Activated CD4-positive, CD25-positive, alpha-beta regulatory T cell (primary cell): ENCODE measurements around the gene CPED1.
"Not testable (repeated sequence)": the region's sequence is repeated elsewhere in the genome, so short reads cannot be mapped to it uniquely, and the experiment has no call there.

ENCODE experiments used
- DNase-seq, 4 experiments: peaks; one replicate each; lab custom pipeline; 2025; lab: John Stamatoyannopoulos, UW

Gene CPED1

DNA sequence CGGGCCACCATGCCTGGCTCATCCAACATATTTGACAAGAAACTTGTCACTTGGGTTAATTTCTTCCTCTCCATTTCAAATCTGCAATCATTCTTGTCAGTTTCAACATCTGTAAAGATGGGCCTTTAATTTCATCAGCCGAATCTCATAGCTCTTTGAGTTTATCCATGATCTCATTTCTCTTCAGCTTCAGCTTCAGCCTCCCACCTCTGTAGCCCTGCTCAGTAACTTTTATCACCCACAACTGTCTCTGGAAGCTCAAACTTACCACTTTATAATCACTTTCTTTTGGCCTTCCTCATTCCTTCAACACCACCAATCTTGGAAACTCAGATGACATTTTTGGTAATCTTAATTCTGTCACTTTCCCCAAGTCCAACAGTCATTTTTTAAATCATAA, 83.2 kb downstream of the CPED1 start:
- no peak for DNase-seq

DNA sequence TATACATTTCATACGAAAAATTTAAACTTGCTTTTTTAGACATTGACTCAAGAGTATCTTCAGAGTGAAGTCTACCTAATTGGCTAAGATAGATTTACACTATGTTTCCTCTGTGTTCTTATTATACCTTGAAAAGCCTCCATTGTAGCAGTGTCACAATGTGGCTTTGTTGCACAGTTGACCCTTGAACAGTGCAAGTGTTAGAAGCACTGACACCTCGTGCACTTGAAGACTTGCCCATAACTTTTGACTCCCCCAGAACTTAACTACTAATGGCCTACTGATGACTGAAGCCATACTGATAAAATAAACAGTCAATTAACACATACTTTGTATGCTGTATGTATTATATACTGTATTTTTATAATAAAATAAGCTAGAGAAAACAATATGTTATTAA, 84.3 kb downstream of the CPED1 start:
- DNase-seq = no peak

DNA sequence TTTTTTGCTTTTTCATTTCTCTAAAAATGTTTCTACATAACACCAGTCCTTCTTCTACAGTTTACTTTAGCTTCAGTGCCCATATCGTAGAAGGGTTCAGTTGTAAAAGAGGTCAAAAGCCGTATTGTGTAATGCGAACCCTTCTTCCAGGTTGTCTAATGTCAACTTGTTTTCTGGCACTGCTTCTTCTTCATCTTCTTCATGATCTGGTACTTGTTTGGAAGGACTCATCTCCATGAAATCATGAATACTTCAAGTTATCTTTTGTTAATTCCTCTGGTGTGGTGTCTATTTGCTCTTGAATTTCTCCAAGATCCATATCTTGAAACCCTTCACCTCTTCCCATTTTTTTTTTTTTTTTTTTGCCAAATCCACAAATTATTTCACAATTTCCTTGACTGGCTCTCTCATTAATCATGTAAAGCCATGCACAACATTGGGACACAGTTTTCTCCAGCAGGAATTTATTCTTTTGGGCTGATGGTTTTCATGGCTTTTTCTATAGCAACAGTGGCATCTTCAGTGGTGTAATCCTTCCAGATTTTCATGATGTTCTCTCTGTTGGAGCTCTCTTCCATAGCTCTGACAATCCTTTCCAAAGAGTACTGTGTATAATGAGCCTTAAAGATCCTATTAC, 85.1 kb downstream of the CPED1 start:
- DNase-seq = no peak

- not testable (repeated sequence) for DNase-seq
Observed at GRCh38 chr7:121075424-121075841, 86.9 kb downstream of the CPED1 start.

GRCh38 chr7:121075952-121076349, 87.4 kb downstream of the CPED1 start:
- DNase-seq = no peak

- no peak for DNase-seq
Observed at GRCh38 chr7:121076350-121077164, 88.0 kb downstream of the CPED1 start.

- DNase-seq = no peak
Observed at GRCh38 chr7:121077165-121077630, 88.7 kb downstream of the CPED1 start.

DNA sequence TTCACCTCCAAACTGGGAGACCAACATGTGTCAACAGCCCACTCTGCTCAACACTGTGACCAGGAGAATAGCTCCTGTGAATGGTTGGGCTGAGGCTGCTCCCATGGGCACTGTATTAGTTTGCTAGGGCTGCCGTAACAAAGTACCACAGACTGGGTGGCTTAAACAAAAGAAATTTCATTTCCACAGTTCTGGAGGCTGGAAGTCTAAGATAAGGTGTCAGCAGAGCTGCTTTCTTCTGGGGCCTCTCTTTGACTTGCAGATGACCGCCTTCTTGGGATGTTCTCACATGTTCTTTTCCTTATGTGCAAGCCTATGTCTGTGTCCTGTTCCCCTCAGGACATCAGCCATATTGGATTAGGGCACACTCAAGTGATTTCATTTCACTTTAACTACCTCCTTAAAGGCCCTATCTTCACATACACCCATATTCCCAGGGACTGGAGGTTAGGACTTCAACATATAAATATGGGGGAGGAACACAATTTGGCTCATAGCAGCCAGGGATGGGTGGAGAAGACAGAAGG, 90.3 kb downstream of the CPED1 start:
- DNase-seq = no peak

DNA sequence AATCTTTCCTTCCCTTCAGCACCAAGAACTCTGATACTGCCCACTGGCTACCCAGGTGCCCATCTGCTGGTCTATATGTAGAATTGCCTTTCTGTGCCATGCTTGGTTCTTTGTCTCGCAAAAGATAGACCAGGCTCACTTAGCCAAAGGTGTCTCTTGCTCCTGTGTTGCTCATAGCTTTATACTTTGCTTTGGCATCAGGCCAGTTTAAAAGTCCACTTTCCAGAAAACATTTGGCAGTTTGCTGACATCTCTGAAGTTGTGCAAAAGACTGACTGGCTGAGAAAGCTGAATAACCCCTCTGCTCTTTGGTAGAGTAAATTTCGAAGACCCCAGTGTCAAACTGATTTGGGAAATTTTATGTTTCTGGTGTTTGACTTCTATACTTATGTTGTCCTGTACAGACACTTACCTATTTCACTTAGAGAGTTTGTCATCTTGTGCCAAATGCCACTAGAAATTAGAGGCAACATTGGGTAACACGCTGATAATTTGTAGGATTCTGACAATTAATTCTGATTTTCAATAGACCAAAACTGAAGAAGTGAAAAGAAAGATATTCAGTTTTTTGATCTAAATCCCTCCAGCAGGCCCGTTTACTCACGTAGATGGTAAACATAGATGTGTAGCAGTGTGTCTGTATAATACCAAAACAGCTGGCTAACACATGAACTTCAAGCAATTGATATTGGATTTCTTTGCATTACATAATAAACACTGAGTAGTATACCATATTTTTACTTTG, 91.1 kb downstream of the CPED1 start:
- no peak for DNase-seq

DNA sequence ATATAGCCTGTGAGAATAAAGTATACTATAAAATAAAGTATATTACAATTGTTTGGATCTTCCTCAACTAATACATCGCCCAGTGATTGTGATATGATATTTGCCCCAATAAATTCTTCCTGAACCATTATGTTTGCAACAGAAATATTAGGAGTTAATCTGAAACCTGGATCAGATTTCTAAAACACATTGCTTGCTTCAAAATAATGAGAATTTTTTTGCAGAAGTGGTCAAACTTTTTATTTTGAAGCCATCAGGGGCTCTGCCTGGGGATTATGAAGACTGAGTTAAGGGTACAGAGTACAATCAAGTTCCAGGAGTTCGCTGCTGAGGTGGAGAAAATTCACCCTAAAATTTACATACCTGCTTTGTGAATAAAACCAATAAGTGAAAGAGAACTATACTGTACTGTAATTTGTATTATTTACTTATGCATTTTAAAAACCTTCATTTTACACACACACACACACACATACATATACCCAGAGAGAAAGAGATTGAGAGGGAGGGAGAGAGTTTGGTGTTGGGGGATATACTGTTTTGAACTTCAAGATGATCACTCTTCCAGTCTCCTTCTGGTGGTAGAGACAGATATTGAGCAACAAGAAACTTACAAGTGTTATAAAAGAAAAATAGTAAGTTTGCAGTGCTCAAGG, 91.9 kb downstream of the CPED1 start:
- no peak for DNase-seq

GRCh38 chr7:121080913-121081326, 92.4 kb downstream of the CPED1 start:
- DNase-seq = no peak

- no peak for DNase-seq
Observed at GRCh38 chr7:121081327-121081936, 92.9 kb downstream of the CPED1 start.

- DNase-seq = no peak
Observed at GRCh38 chr7:121082400-121083101, 94.0 kb downstream of the CPED1 start.

DNA sequence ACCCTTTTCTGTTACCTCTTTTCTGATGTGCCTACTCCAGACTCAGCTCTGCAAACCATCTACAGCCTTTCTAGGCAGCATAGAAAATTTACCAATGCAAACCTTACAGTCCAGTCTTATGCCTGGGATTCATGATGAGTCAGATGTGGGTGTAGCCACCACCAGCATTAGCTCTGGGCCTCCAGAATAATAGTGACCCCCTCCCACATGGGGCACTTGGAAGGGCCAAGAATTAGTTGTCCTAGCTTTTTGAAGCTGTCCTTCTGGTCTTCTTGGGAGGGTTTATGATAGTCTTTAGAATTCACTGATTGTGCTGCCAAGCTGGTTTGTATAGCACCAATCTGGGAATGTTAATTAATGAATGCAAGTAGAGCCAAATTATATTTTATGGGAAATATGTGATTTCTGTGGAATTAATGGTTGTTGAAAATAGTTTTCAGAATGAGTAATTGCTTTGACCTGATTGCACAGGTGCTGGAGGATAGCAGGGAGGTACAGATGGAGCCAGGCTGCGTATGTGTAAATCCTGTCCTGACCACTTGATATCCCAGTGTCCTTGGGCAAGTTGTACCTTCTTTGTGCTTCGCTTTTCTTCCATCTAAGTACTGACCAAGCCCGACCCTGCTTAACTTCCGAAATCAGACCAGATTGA, 94.8 kb downstream of the CPED1 start:
- no peak for DNase-seq

GRCh38 chr7:121083790-121084251, 95.3 kb downstream of the CPED1 start:
- no peak for DNase-seq

DNA sequence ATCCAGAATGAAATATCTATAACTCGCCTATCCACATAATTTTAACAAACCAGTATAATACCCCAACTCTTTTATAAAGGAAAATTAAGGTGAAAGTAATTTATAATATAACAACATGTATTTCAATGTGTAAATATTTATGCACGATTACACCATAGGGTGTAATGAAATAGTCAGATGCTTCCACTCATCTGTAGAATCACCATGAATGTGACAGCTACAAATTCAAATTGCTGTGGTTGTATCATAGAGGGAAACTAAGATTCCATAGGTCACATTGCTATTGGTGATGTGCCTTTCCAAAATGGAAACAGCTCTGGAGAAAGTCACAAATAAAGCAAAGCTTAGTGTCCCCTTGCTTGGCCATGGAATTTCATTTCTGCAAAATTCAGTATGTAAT, 95.7 kb downstream of the CPED1 start:
- no peak for DNase-seq

- no peak for DNase-seq
Observed at GRCh38 chr7:121084748-121085336, 96.3 kb downstream of the CPED1 start.

- DNase-seq = no peak
Observed at GRCh38 chr7:121085922-121086321, 97.4 kb downstream of the CPED1 start.

DNA sequence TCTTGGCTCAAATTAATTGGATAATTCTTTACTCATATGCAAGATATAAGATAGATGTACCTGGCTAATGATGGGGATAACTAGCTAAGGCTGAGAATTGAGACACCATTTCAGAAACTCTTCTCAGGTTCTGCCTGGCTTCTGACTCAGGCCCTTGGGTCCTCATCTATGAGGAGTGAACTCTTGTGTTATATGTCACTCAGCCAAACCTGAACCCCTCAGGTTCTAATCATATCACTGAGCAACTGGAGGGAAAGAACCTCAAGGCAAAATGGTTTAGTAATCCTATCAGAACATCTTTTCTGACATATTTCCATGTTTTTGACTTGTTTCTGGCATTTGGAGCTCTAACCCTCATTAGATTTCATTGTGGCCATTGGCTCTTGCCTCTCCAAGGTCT, 100.4 kb downstream of the CPED1 start:
- no peak for DNase-seq

DNA sequence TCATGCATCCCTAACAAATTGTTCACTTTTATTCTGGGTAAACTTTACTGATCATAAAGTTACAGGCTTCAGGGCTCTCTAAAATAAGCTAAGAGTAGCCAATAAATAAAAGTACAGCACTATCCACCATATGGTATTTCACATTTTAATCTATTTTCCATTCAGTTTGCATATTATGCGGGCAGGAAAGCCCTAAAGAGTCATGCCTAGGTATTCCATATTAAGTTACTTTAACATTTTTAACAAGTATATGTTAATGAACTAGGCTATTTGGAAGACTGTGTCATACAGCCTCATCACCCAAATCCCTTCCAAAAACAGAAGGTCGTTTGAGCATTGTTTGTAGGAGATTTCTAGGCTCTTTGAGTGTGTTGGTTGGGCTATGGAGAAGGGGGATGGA, 106.3 kb downstream of the CPED1 start:
- no peak for DNase-seq
